CD1c-positive myeloid dendritic cell (primary cell): ENCODE data around the gene FLT1.

Experiments
- DNase-seq: peaks from one replicate; pipeline ENCODE4 v3.0.0-alpha.2; 2016; ENCODE audit errors: extremely low spot score

Gene FLT1, protein sequence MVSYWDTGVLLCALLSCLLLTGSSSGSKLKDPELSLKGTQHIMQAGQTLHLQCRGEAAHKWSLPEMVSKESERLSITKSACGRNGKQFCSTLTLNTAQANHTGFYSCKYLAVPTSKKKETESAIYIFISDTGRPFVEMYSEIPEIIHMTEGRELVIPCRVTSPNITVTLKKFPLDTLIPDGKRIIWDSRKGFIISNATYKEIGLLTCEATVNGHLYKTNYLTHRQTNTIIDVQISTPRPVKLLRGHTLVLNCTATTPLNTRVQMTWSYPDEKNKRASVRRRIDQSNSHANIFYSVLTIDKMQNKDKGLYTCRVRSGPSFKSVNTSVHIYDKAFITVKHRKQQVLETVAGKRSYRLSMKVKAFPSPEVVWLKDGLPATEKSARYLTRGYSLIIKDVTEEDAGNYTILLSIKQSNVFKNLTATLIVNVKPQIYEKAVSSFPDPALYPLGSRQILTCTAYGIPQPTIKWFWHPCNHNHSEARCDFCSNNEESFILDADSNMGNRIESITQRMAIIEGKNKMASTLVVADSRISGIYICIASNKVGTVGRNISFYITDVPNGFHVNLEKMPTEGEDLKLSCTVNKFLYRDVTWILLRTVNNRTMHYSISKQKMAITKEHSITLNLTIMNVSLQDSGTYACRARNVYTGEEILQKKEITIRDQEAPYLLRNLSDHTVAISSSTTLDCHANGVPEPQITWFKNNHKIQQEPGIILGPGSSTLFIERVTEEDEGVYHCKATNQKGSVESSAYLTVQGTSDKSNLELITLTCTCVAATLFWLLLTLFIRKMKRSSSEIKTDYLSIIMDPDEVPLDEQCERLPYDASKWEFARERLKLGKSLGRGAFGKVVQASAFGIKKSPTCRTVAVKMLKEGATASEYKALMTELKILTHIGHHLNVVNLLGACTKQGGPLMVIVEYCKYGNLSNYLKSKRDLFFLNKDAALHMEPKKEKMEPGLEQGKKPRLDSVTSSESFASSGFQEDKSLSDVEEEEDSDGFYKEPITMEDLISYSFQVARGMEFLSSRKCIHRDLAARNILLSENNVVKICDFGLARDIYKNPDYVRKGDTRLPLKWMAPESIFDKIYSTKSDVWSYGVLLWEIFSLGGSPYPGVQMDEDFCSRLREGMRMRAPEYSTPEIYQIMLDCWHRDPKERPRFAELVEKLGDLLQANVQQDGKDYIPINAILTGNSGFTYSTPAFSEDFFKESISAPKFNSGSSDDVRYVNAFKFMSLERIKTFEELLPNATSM (N-terminal part only)

DNA sequence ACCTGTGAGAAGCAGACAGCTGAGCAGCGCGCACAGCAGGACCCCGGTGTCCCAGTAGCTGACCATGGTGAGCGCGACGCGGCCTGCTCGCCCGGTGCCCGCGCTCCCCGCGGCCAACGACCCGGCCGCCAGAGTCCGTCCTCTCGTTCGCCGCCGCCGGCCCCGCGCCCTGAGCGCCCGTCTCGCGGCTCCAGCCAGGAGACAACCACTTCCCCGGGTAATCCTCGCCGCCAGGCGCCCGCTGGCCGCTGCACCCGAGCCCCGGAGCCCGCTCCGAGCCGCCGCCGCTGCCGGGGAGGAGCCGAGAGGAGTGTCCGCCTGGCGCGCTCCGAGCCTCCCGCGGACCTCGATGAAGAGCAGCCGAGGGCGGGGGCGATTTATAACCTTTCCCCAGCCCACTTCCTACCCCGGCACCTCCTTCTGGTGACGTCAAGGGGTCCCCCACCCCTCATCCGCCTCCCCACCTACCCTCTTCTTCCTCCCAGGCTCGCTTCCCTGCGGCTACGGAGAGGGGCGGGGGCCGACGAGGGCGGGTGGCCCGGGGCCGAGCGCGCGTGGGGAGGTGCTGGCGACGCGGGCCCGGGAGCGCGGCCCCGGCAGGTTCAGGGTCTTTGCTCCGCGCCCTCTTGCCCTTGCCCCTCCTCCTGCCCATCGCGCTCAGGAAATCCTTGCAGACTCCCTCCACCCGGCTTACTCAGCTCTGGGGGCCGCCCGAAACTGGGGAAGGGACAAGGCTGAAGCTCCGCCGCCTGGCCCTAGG, at the start of gene FLT1:
TSS of gene FLT1 (minus strand) at position 351 of the 760 bp plus-strand sequence. CDS start at position 66, 285 bp downstream.
- DNase-seq = peak; percentile 77

DNA sequence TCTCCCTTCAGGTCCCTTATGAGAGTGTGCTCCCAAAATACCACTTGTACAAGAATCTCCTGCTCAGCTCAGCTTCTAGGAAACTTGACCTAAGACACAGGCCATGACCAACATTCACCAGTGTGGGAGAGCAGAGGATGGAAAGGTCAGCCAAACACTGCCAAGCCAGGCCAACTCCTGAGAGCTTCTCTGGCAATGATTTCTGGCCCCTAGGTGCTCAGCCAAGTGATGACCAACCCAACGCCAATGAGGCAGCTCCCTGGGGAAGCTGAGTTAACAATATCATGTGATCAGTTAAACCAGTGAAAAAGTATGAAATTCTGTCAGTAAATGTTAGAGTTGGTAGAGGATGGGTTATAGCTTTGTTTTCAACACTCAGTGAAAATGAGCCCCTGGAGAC, 49.1 kb upstream of the FLT1 start:
- no peak for DNase-seq

DNA sequence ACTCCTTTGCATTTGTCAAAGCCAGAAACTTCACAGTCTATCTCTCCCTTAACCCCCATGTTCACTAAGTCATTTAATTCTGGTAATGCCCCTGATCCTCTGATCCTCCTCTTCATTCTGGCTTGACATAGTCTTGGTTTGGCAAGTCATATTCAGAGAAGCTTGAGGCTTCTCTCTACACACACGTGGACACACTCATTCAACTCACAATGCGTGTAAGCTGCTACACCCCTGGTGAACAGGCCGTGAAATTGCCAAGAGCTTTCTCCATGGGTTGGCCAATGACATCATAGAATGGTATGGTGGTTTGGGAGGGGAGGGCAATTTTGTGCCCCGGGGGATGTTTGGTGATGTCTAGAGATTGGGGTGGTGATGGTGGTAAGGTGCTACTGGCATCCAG, 47.9 kb upstream of the FLT1 start:
- no peak for DNase-seq

DNA sequence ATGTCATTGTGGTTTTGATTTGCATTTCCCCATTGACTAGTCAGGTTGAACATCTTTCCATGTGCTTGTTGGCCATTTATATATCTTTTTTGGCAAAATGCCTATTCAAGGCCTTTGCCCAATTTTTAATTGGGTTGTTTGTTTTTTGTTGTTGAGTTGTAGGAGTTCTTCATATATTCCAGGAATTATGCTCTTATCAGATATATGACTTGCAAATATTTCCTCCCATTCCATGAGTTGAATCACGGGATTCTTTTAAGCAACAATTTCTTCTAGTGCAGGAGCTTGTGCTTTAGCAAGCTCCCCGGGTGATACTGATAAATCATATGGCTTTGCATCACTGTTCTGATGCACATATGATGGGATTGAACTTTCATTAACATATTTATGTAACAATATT, 47.0 kb upstream of the FLT1 start:
- DNase-seq = no peak

DNA sequence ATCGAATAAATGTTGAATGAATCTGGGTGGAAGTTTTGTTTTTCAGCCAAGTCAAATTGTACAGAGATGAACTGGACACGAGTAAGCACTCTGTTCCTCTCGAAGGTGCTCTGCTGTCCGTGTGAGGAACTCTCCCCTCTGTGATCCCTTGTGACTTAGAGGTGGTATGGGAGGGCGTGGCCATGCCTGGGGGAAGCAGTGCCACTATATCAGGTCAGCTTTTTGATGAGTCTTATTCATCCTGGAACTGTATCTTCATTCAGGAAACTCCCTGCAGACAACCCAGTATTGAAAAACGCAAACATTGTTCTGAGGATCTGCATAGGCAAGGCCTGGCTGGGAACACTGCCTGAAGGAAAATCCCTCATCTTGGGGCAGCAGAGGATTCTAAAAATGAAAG, 45.7 kb upstream of the FLT1 start:
- DNase-seq = no peak

DNA sequence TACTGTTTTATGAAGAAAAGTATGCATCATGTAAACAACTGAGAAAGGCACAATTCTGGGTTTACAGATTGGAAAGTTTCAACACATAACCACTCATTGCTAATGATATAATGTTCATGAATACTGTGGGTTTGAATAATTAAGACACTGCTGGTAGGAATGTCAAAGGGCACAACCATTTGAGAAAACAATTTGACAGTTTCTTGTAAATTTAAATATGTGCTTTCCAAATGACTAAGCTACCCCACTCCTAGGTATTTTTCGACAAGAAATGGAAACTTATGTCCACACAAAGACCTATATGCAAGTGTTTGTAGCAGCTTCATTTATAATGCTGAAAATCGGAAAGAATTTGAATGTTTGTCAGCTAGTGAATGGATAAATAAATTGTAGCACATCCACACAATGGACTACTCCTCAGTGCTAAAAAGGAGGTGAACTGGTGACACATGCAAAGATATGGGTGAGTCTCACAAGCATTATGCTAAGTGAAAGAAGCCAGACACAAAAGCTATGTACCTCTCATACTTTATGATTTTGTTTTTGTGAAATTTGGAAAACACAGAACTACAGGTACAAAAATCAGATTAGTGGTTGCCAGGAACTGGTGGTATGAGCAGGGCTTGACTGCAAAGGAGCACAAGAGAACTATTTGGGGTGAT, 44.8 kb upstream of the FLT1 start:
- no peak for DNase-seq

DNA sequence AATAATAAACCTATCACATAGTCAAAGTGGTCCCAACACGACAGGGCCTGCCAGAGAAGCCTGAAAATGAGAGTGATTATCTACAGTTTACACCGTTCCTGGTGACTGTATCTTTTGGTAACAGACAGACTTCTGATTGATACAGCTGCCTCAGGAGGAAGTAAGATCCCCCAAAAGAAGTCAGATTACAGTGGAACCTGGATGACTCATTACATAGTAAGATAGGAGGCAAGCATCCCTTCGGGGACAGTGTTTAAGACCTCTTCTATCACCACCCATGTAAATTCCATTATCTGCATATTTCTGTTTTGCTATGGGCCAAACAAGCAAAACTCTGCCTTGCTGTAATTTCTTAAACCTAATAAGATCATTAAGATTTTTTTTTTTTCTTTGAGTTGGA, 44.0 kb upstream of the FLT1 start:
- DNase-seq = no peak

DNA sequence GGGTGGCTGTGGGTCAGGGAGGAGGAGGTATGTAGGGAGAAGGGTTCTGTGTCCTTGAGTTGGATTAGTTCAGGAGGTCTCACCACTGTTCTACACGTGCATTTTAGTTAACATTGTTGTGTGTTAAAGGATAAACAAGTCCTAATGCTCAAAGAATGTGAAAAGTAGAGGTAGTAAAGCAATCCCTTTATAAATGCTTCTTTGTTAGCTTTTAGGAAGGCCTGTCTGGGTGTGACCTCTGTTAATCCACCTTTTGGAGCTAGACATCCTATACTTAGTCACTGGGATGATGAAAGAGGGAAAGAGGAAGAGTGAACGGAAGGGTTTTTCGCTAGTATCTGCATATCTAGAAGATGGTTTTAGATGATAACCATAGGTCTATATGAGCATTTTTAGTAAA, 42.2 kb upstream of the FLT1 start:
- no peak for DNase-seq

DNA sequence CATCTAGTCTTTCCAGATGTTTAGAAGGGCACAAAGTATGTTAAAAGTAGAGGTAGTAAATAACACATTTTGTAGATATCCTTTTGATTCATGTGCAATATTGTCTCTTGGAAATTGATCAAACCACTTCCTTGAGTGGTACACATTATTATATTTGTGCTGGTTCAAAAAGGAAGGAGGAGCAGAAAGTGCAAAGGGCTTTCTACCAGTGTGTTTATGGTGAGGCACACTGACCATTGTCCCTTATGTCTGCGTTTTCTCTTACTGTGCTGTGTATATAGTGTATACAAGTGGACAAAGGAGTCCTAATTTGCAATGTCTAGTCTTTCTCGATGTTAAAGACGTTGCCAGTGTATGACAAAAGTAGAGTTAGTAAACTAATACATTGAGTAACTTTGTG, 41.4 kb upstream of the FLT1 start:
- DNase-seq = no peak

DNA sequence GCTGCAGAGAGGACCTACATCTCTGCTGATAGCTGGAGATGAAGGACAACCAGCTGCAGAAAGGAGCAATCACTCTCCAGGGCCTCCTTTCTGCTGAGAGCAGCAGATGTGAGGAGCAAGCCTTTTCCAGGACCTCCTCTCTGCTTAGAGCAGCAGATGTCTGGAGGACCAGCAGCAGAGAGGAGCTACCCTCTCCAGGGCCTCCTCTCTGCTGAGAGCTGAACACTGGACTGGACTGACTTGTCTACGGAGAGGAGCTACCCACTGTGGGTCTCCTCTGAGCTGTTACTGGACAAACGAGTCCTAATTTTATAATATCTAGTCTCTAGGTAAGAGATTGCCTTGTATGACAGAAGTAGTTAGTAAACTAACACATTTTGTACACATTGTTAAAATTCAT, 40.8 kb upstream of the FLT1 start:
- no peak for DNase-seq

DNA sequence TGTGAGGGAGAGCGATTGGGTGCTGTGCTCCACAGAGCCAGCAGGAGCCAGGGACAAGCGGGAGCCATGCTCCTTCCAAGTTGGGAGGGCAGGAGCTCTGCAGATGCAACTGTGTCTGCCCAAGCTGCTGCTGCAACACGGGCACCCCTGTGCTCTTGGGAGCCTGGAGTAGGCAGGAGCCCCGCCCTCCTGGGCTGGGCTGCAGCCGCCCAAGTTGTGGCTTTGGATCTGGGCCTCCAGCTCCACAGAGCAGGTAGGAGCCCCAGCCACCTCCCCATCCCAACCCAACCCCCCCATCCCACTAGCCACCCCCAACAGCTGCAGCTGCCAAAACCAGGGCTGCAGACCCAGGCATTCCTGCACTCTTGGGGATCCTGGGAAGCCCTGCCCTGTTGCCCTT, 39.9 kb upstream of the FLT1 start:
- no peak for DNase-seq

DNA sequence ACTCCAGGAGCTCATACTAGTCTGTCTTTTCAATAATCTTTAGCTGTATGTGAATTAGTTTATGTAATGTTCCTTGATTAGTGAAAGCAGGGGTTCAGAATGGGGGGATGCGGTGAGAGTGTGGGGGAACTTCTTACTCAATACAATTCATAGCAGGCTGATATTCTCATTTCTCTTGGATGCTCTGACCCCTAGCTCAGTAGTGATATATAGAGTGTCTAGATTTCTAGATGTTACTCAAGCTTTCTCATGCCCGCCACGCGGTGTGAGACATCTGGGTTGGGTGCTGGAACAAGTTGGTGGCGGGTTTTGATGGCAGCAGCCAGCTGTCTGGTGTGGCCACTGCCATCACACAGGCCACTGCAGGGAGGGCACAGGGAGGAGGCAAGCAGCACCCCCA, 39.3 kb upstream of the FLT1 start:
- DNase-seq = no peak

DNA sequence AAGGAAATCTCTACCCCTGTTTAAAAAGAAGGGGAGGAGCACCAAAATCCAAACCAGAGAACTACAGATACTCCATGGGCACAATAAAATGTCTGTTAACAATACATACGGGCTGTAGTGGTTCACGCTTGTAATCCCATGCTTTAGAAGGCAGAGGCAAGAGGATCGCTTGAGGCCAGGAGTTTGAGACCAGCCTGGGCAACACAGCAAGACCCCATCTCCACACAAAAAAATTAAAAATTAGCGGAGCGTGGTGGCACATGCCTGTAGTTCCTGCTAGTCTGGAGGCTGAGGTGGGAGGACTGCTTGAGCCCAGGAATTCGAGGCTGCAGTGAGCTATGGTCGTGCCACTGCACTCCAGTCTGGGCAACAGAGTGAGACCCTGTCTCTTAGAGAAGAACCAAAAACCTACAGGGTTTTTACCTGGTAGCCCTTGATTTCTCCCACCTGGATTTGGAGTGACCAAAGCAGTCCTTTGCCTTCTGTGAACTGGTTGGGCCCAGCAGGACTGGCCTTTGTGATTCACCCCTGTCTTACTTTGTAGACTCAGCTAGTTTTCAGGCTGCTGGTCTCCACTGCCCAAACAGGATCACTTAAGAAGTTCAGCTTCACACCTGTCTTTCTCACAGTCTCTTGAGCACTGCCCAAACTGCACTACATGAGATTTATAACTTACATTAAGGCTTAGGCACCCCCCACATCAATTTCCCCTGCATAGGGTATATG, 38.7 kb upstream of the FLT1 start:
- DNase-seq = no peak

DNA sequence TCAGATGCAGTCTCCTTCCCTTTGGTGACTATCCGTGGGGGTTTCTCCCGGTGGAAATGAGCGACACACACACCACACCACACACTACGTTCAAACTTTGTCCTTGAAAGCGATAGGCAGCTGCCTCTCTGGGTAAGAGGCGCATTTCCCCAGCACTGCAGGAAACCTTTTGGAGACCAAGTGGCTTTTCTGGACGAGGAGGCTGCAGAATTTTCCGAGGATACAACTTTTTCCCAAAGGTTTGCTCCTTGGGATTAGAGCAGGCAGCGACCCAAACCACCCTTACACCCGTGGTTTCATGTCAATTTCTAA, 38.2 kb upstream of the FLT1 start:
- no peak for DNase-seq

DNA sequence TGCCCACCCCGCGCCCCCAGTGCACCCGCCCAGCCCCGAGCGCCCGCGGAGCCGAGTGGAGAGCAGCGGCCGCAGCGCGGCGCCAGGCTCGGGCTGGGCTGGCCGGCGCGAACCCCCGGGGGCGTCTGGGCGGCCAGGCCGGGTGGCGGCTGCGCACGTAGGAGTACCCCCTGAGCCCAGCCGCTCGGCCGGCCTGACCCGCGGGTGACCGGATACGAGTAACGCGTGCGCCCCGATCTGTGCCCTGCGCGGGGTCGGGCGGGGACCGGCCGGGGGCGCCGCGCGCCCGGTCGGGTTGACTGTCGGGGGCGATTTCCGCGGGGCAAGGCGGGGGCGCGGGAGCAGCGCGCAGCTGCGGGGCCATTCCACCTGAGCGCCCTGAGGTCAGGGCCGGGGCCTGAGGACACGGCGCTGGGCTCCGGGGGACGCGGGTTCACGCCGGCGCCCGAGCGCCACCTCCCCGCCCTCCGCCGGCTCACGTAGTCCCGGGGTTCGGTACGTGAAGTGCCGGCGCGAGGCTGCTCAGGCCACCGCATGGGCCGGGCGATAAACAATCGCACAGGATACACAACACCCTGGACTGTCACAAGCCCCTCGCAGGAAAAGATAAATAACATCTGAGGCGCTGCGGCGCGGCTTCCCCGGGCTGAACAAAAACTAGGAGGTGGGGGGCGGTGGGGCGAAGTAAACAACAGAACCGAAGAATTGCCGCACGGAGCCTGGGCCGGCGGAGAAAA, 37.6 kb upstream of the FLT1 start:
- DNase-seq = peak; percentile 33

DNA sequence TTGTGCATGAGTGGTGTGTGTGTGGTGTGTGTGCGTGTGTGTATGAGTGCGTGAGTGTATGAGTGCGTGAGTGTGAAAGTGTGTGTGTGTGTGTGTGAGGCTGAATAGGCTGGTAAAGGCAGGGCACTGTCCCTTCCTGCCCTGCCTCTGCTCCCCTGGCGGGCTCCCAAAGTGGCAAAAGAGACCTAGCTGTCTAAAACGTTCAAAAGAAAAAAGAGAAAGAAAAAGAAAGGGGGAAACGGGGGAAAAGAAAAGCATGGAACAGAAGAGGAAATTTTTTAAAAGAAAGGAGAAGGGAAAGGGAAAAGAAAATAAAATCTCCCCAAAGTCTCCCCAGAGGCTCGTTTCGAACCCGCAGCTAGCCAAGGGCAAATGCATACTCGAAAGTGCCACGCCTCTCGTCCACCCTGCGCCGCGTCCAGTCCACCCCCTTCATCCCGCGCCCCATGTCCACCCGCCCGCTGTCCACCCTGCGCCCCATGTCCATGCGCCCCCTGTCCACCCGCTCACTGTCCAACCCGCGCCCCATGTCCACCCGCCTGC, 37.0 kb upstream of the FLT1 start:
- no peak for DNase-seq

DNA sequence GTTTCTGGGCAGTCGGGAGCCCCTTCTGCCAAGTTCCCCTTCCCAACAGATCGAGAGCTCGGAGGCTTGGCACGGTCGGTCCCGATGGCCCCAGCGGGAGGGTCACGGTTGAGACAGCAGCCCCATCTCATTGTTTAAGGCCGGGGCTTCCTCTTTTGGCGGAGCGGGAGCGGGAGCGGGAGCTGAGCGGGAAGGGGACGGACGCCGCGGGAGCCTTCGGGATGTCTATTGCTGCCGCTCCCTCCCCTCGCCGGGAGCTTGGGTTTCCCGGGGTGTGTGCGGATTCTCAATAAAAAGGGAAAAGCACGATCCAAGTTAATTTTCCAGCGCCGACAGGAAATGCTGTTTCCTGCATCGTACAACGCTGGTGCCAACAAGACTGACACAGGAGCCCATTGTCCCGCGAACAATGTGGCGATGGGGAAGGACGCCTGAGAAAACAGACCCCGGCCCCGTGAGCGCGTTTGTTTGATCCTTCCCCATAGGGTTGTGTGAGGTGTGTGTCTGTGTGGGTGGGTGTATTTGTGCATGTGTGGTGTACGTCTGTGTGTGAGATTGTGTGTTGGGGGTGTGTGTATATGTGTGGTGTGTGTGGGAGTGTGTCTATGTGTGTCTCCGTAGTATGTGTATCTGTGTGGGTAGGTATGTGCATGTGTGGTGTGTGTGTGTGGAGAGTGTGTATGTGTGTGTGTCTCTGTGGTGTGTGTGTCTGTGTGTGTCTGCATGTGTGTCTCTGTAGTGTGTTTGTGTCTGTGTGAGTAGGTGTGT, 36.3 kb upstream of the FLT1 start:
- DNase-seq = peak; percentile 66

DNA sequence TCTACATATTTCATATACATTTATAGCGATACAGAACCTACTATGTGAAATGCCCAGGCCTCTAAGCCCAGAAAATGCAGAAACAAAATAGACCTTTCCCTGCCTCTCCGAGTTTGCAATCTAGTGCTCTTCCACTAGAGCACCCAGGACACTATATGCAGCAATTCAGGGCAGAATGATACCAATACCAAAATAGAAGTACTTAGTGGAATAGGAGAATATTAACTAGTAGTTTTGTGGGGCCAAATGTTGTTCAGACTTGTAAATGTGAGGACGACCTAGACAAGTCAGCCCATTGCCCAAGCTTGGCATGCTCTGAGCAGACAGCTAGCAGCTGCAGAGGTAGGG, 35.8 kb upstream of the FLT1 start:
- DNase-seq = no peak

DNA sequence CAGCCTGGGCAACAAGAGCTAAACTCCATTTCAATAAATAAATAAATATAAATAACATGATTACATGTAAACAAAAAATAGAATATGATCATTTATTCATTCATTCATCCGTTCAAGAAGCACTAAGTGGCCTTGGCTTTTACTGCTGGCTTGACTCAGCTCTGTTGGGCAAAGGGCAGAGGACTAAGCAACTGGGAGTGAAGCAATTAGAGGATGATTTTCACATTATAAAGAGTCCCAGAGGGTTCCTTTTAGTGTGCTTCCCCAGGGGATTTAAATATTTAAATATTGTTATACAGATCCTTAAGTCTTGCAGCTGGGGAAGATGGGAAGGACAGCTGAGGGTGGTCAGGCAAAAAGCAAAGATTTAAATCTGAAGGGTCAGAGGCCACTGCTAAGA, 34.9 kb upstream of the FLT1 start:
- peak; percentile 21 for DNase-seq
